A549 (cell line): ENCODE data around the gene FLNB. TPM values are rescaled to one million over a fixed set of nuclear protein-coding genes. Genes with fewer than 3 reads are reported as not detected.
A peak's percentile ranks its signal among the peaks of the same experiment; 100 is the strongest.

ENCODE experiments used
- ATAC-seq, 2 experiments: fragments of 200-7000 bp in 1 of 2; fragments of >200 bp in 1 of 2; cut with Nextera tagmentation in 1 of 2; cut with Tn5 transposase in 1 of 2; 3 replicates each; pipeline versions ENCODE4 v1.8.0 to v1.9.1; 2018 to 2020; ENCODE audit warnings: mild to moderate bottlenecking in 1 of 2, moderate library complexity in 1 of 2
- CTCF ChIA-PET: fragments of 300-600 bp; sonication (Branson Sonifier 250); formaldehyde crosslinking; extraction: SDS; loops from one replicate; lab custom pipeline; 2021; ENCODE audit warnings: antibody characterized with exemption, inconsistent platforms; lab: Yijun Ruan, JAX
- POLR2A ChIA-PET: fragments of 350-600 bp; formaldehyde crosslinking; extraction: SDS; loops from one replicate; lab custom pipeline; 2021; ENCODE audit warnings: antibody characterized with exemption, inconsistent platforms; lab: Yijun Ruan, JAX
- DNase-seq, 2 experiments: peaks; one replicate each; pipeline versions ENCODE4 v3.0.0 to v3.0.0-alpha.2; 2011 to 2016; ENCODE audit warnings: low read depth in 1 of 2, low spot score in 1 of 2
- FAIRE-seq: peaks from 2 replicates; lab custom pipeline; 2011; peaks lifted over from hg19 to GRCh38; lab: Jason Lieb, UNC
- H3K27ac ChIP-seq, 2 experiments: fragments of >200 bp; sonication (Bioruptor Twin); formaldehyde crosslinking; 3 replicates each; pipeline ENCODE4 v1.5.1; 2016 to 2017
- H3K4me1 ChIP-seq: fragments of >200 bp; sonication (Bioruptor Twin); formaldehyde crosslinking; 3 replicates; pipeline ENCODE4 v1.6.1; 2016
- H3K4me2 ChIP-seq: fragments of >200 bp; sonication (Bioruptor Twin); formaldehyde crosslinking; 3 replicates; pipeline ENCODE4 v1.6.1; 2016
- H3K4me3 ChIP-seq: fragments of >200 bp; sonication (Bioruptor Twin); formaldehyde crosslinking; 3 replicates; pipeline ENCODE4 v1.5.1; 2016
- H3K9me3 ChIP-seq: fragments of >200 bp; sonication (Bioruptor Twin); formaldehyde crosslinking; 3 replicates; pipeline ENCODE4 v1.6.1; 2016
- BHLHE40 ChIP-seq: IDR thresholded peaks from 2 replicates; pipeline ENCODE4 v1.6.1; 2012; ENCODE audit warnings: low read depth, low read length, inconsistent platforms
- CBX2 ChIP-seq: fragments of 200-600 bp; sonication (generic); IDR thresholded peaks from 2 replicates; pipeline ENCODE4 v1.6.1; 2016; ENCODE audit warnings: low read depth, mild to moderate bottlenecking, borderline replicate concordance
- CBX8 ChIP-seq: fragments of 200-600 bp; sonication (generic); IDR thresholded peaks from 2 replicates; pipeline ENCODE4 v1.6.1; 2016
- CHD2 ChIP-seq: fragments of 150-350 bp; IDR thresholded peaks from 2 replicates; pipeline ENCODE4 v1.6.1; 2014; ENCODE audit warnings: low read length; ENCODE audit not compliant: partially characterized antibody
- EP300 ChIP-seq, 2 experiments: fragments of >200 bp; sonication (Bioruptor Twin); formaldehyde crosslinking; IDR thresholded peaks; 2 replicates in 1 of 2; 3 replicates in 1 of 2; pipeline ENCODE4 v1.6.1; 2016 to 2017
- ESRRA ChIP-seq: fragments of 150-350 bp; IDR thresholded peaks from 2 replicates; pipeline ENCODE4 v1.6.1; 2014; ENCODE audit warnings: mild to moderate bottlenecking, low read length, borderline replicate concordance
- FOSB ChIP-seq: fragments of 250-450 bp; sonication (Bioruptor Pico); IDR thresholded peaks from 2 replicates; pipeline ENCODE4 v1.5.0; 2020; ENCODE audit warnings: mild to moderate bottlenecking, moderate library complexity
- FOSL2 ChIP-seq, 2 experiments: fragments of 450-650 bp in 1 of 2; fragments of >200 bp in 1 of 2; sonication (Bioruptor Twin) in 1 of 2; formaldehyde crosslinking; IDR thresholded peaks; 2 replicates each; pipeline versions ENCODE4 v1.5.0 to v1.6.1; 2016 to 2020; ENCODE audit warnings: mild to moderate bottlenecking in 1 of 2, moderate library complexity in 1 of 2
- HDAC2 ChIP-seq: fragments of 200-600 bp; sonication (generic); IDR thresholded peaks from 2 replicates; pipeline ENCODE4 v1.6.1; 2016
- HOXA7 ChIP-seq: fragments of 250-450 bp; sonication (Bioruptor Pico); IDR thresholded peaks from 2 replicates; pipeline ENCODE4 v1.5.0; 2020; ENCODE audit warnings: mild to moderate bottlenecking, moderate library complexity
- HOXB13 ChIP-seq: fragments of 250-450 bp; sonication (Bioruptor Pico); IDR thresholded peaks from 2 replicates; pipeline ENCODE4 v1.5.0; 2020; ENCODE audit warnings: low read depth, mild to moderate bottlenecking, moderate library complexity
- JUN ChIP-seq, 2 experiments: fragments of >200 bp; sonication (Bioruptor Twin); formaldehyde crosslinking; IDR thresholded peaks; 2 replicates in 1 of 2; 3 replicates in 1 of 2; pipeline ENCODE4 v1.6.1; 2016 to 2017
- KDM1A ChIP-seq: fragments of 200-600 bp; sonication (generic); IDR thresholded peaks from 2 replicates; pipeline ENCODE4 v1.6.1; 2016; ENCODE audit warnings: low read depth, mild to moderate bottlenecking
- MAFK ChIP-seq: fragments of 450-650 bp; IDR thresholded peaks from 2 replicates; pipeline ENCODE4 v1.6.1; 2014; ENCODE audit not compliant: partially characterized antibody
- NPAS2 ChIP-seq: fragments of 250-450 bp; sonication (Bioruptor Pico); IDR thresholded peaks from 2 replicates; pipeline ENCODE4 v1.8.0; 2022; ENCODE audit warnings: mild to moderate bottlenecking, moderate library complexity, borderline replicate concordance
- POLR2AphosphoS2 ChIP-seq: conservative IDR thresholded peaks from 2 replicates; pipeline ENCODE4 v1.6.1; 2012; ENCODE audit warnings: low read length, improper control_type of control experiment, inconsistent platforms
- RCOR1 ChIP-seq: fragments of 150-350 bp; IDR thresholded peaks from 2 replicates; pipeline ENCODE4 v1.6.1; 2014; ENCODE audit warnings: antibody characterized with exemption, low read length, low read depth
- RFX5 ChIP-seq: fragments of 450-650 bp; IDR thresholded peaks from 2 replicates; pipeline ENCODE4 v1.7.1; 2014; ENCODE audit warnings: antibody characterized with exemption, mild to moderate bottlenecking, moderate library complexity
- SREBF2 ChIP-seq: fragments of 450-650 bp; IDR thresholded peaks from 2 replicates; pipeline ENCODE4 v1.6.1; 2014; ENCODE audit warnings: mild to moderate bottlenecking, moderate library complexity
- ZC3H11A ChIP-seq: fragments of 450-650 bp; IDR thresholded peaks from 2 replicates; pipeline ENCODE4 v1.6.1; 2014; ENCODE audit warnings: antibody characterized with exemption, mild to moderate bottlenecking
- ZNF302 ChIP-seq: fragments of 250-450 bp; sonication (Bioruptor Pico); IDR thresholded peaks from 2 replicates; pipeline ENCODE4 v1.9.0; 2021; ENCODE audit warnings: inconsistent platforms, mild to moderate bottlenecking, moderate library complexity
- WGBS: methylation state at CpG from one replicate; pipeline ENCODE4 v1.1.6; 2017; ENCODE audit errors: missing lambda C conversion rate; 5-methylcytosine and 5-hydroxymethylcytosine counted together
- polyA plus RNA-seq, 4 experiments: library from polyadenylated mRNA; depleted of rRNA in 3 of 4; stranded (reverse); fragments of >200 nt; fragmentation: RNase III in 1 of 4; extraction: RNeasy Plus Mini Kit Qiagen cat#74134 plus additional on column Dnase treatment in 1 of 4; gene quantifications; 2 replicates in 3 of 4; 3 replicates in 1 of 4; pipeline ENCODE4 v1.2.3, GENCODE V29; 2011 to 2017
- TF ChIP-seq, protein P1 (sequence below): fragments of >200 bp; sonication (Bioruptor Twin); formaldehyde crosslinking; IDR thresholded peaks from 2 replicates; pipeline ENCODE4 v1.6.1; 2016
- TF ChIP-seq, protein P2 (sequence below): fragments of >200 bp; sonication (Bioruptor Twin); formaldehyde crosslinking; IDR thresholded peaks from 3 replicates; pipeline ENCODE4 v1.5.1; 2016
- TF ChIP-seq, protein P3 (sequence below): fragments of >200 bp; sonication (Bioruptor Twin); formaldehyde crosslinking; IDR thresholded peaks from 3 replicates; pipeline ENCODE4 v1.6.1; 2016
- TF ChIP-seq, protein P4 (sequence below): IDR thresholded peaks from 2 replicates; pipeline ENCODE4 v1.6.1; 2012
- TF ChIP-seq, protein P5 (sequence below): fragments of 450-650 bp; IDR thresholded peaks from 2 replicates; pipeline ENCODE4 v1.6.1; 2014; ENCODE audit warnings: antibody characterized with exemption
- TF ChIP-seq, protein P6 (sequence below): fragments of 200-600 bp; sonication (generic); IDR thresholded peaks from 2 replicates; pipeline ENCODE4 v1.6.1; 2016; ENCODE audit warnings: antibody characterized with exemption, mild to moderate bottlenecking, moderate library complexity
- TF ChIP-seq, protein P7 (sequence below): fragments of 150-350 bp; IDR thresholded peaks from 2 replicates; pipeline ENCODE4 v1.6.1; 2014; ENCODE audit warnings: low read depth, mild to moderate bottlenecking, low read length

Gene FLNB
- polyA plus RNA-seq, 2 of the 4 experiments (the other 2 are of a cell fraction) = 235 to 439 TPM

DNA sequence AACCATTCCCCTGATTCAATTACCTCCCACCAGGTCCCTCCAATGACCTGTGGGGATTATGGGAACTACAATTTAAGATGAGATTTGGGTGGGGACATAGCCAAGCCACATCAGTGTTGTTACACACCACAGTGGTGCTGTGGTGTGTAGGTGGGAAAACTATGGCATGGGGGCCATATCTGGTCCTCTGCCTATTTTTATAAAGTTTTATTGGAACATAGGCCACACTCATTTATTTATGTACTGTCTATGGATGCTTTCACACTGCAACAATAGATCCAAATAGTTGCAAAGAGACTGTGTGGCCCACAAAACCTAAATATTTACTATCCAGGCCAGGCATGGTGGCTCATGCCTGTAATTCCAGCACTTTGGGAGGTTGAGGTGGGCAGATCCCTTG lies 46.4 kb downstream of the FLNB start:
- Histone ChIP-seq H3K9me3 (no peaks in the 10 kb centered on the region), H3K4me2 (0 out of 3 replicates have a peak overlapping the region, but pooled peaks have one; percentile 89), H3K27ac (peak overlapping the region; percentile 72 to 81; a peak in 4 of 6 replicates), H3K4me1 (peaks cover 100% of the 10 kb centered on the region), H3K4me3 (no peak overlapping the region)
- ATAC-seq = no peak
- DNase-seq = no peak
- FAIRE-seq = no peak
- TF ChIP-seq HOXB13 = no peak
- no peak for TF ChIP-seq POLR2AphosphoS2
- no peak for TF ChIP-seq RFX5
- TF ChIP-seq, protein P1, sequence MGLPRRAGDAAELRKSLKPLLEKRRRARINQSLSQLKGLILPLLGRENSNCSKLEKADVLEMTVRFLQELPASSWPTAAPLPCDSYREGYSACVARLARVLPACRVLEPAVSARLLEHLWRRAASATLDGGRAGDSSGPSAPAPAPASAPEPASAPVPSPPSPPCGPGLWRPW = no peak
- no peak for TF ChIP-seq FOSL2 (IDR thresholded peaks at IDR 0.05)
- TF ChIP-seq FOSL2 (CRISPR knock-in tag; IDR thresholded peaks at IDR 0.05) = no peak
- TF ChIP-seq ZNF302 (CRISPR knock-in tag) = no peak
- TF ChIP-seq ESRRA = no peak
- no peak for TF ChIP-seq CBX8
- TF ChIP-seq, protein P2, sequence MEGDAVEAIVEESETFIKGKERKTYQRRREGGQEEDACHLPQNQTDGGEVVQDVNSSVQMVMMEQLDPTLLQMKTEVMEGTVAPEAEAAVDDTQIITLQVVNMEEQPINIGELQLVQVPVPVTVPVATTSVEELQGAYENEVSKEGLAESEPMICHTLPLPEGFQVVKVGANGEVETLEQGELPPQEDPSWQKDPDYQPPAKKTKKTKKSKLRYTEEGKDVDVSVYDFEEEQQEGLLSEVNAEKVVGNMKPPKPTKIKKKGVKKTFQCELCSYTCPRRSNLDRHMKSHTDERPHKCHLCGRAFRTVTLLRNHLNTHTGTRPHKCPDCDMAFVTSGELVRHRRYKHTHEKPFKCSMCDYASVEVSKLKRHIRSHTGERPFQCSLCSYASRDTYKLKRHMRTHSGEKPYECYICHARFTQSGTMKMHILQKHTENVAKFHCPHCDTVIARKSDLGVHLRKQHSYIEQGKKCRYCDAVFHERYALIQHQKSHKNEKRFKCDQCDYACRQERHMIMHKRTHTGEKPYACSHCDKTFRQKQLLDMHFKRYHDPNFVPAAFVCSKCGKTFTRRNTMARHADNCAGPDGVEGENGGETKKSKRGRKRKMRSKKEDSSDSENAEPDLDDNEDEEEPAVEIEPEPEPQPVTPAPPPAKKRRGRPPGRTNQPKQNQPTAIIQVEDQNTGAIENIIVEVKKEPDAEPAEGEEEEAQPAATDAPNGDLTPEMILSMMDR = no peak
- no peak for TF ChIP-seq NPAS2 (CRISPR knock-in tag)
- TF ChIP-seq EP300 (IDR thresholded peaks at IDR 0.05) = no peak
- TF ChIP-seq, protein P3, sequence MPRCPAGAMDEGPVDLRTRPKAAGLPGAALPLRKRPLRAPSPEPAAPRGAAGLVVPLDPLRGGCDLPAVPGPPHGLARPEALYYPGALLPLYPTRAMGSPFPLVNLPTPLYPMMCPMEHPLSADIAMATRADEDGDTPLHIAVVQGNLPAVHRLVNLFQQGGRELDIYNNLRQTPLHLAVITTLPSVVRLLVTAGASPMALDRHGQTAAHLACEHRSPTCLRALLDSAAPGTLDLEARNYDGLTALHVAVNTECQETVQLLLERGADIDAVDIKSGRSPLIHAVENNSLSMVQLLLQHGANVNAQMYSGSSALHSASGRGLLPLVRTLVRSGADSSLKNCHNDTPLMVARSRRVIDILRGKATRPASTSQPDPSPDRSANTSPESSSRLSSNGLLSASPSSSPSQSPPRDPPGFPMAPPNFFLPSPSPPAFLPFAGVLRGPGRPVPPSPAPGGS = no peak
- no peak for TF ChIP-seq HOXA7 (CRISPR knock-in tag)
- TF ChIP-seq CBX2 = no peak
- TF ChIP-seq, protein P4, sequence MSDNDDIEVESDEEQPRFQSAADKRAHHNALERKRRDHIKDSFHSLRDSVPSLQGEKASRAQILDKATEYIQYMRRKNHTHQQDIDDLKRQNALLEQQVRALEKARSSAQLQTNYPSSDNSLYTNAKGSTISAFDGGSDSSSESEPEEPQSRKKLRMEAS = no peak
- no peak for TF ChIP-seq BHLHE40
- no peak for TF ChIP-seq KDM1A
- TF ChIP-seq FOSB (CRISPR knock-in tag) = no peak
- TF ChIP-seq, protein P5, sequence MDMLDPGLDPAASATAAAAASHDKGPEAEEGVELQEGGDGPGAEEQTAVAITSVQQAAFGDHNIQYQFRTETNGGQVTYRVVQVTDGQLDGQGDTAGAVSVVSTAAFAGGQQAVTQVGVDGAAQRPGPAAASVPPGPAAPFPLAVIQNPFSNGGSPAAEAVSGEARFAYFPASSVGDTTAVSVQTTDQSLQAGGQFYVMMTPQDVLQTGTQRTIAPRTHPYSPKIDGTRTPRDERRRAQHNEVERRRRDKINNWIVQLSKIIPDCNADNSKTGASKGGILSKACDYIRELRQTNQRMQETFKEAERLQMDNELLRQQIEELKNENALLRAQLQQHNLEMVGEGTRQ = no peak
- TF ChIP-seq HDAC2 = no peak
- ChIA-PET POLR2A (no interaction called here), CTCF (interaction anchor here (1.6 kb wide), 1 partner anchor 92 kb away, joined by 3 read pairs; no protein-coding TSS in a partner anchor)

DNA sequence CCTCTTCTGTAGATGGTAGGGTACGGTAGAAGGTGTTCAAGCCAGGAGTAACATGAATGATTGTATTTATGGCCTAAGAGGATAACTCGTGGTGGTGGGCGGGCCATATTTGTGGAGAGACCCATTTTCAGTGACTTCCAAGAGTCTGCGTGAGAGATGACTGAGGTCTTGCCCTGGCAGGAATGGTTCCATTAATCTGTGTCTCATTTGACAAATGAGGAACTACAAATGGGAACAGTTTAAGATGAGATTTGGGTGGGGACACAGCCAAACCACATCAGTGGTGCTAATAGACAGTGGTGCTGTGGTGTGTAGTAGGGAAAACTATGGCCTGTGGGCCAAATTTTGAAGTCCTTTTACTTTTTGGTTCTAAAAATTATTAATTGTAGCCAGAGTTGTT lies 47.1 kb downstream of the FLNB start:
- ATAC-seq = no peak
- no peak for TF ChIP-seq ESRRA
- TF ChIP-seq, protein P5 = no peak
- TF ChIP-seq JUN (IDR thresholded peaks at IDR 0.05) = no peak
- no peak for TF ChIP-seq SREBF2
- TF ChIP-seq RCOR1 = no peak
- no peak for TF ChIP-seq ZC3H11A
- TF ChIP-seq CBX8 = no peak
- no peak for TF ChIP-seq KDM1A
- TF ChIP-seq MAFK = no peak
- TF ChIP-seq, protein P6, sequence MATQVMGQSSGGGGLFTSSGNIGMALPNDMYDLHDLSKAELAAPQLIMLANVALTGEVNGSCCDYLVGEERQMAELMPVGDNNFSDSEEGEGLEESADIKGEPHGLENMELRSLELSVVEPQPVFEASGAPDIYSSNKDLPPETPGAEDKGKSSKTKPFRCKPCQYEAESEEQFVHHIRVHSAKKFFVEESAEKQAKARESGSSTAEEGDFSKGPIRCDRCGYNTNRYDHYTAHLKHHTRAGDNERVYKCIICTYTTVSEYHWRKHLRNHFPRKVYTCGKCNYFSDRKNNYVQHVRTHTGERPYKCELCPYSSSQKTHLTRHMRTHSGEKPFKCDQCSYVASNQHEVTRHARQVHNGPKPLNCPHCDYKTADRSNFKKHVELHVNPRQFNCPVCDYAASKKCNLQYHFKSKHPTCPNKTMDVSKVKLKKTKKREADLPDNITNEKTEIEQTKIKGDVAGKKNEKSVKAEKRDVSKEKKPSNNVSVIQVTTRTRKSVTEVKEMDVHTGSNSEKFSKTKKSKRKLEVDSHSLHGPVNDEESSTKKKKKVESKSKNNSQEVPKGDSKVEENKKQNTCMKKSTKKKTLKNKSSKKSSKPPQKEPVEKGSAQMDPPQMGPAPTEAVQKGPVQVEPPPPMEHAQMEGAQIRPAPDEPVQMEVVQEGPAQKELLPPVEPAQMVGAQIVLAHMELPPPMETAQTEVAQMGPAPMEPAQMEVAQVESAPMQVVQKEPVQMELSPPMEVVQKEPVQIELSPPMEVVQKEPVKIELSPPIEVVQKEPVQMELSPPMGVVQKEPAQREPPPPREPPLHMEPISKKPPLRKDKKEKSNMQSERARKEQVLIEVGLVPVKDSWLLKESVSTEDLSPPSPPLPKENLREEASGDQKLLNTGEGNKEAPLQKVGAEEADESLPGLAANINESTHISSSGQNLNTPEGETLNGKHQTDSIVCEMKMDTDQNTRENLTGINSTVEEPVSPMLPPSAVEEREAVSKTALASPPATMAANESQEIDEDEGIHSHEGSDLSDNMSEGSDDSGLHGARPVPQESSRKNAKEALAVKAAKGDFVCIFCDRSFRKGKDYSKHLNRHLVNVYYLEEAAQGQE = no peak
- no peak for TF ChIP-seq CHD2
- TF ChIP-seq, protein P7, sequence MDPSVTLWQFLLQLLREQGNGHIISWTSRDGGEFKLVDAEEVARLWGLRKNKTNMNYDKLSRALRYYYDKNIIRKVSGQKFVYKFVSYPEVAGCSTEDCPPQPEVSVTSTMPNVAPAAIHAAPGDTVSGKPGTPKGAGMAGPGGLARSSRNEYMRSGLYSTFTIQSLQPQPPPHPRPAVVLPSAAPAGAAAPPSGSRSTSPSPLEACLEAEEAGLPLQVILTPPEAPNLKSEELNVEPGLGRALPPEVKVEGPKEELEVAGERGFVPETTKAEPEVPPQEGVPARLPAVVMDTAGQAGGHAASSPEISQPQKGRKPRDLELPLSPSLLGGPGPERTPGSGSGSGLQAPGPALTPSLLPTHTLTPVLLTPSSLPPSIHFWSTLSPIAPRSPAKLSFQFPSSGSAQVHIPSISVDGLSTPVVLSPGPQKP = no peak

More for the DNA sequence above, 47.1 kb downstream of the FLNB start:
- DNase-seq (no peak), FAIRE-seq (no peak)
- Histone ChIP-seq H3K4me2 (no peak overlapping the region), H3K4me1 (peaks cover 100% of the 10 kb centered on the region), H3K4me3 (no peak overlapping the region), H3K27ac (peak overlapping the region in 1 of 2 experiments; percentile 81; a peak in 4 of 6 replicates), H3K9me3 (no peaks in the 10 kb centered on the region)
- ChIA-PET CTCF (interaction anchor here (1.6 kb wide), 1 partner anchor 93 kb away, joined by 3 read pairs; no protein-coding TSS in a partner anchor), POLR2A (no interaction called here)
- WGBS = 93% methylated on average over 4 of the region's 4 CpGs
